ENCODE results near the gene CENPL. TPM values are rescaled to one million over a fixed set of nuclear protein-coding genes. Genes with fewer than 3 reads are reported as not detected.
A peak's percentile ranks its signal among the peaks of the same experiment; 100 is the strongest.

The CENPL gene
- total and polyA plus RNA-seq, 2 of the 8 experiments (the other 6 are each of a cell fraction or from before 2014, with no cell fraction given), result 6.6 to 16.0 TPM

DNA sequence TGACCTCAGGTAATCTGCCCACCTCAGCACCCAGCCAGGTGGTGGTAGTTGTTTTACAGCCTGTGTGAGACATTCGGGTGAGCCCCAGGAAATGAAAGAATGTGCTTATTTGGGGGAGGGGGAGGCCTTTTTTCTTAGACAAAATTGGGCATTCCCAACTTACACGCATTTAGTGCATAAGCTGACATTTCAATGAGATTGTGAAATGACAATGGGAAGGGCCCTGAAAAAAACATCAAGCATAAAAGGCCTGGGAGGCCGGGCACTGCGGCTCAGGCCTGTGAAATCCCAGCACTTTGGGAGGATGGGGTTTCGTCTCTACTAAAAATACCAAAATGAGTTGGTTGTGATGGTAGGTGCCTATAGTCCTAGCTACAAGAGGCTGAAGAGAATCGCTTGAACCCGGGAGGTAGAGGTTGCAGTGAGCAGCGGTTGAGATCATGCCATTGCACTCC lies 38.1 kb upstream of the CENPL start:
- Histone ChIP-seq H3K4ac (replicated peaks; ENCODE audit: insufficient read length, low read depth, low read length) (no peak overlapping the region), H3K36me3 (ENCODE audit: control insufficient read depth in 2 of 4, insufficient read depth in 4 of 4, low read length in 3 of 4) (peaks cover 25 to 60% (median 48%) of the 10 kb centered on the region in 4 experiments), H4K8ac (ENCODE audit: extremely low read depth, insufficient read depth, low read length) (no peak overlapping the region), H3K9ac (replicated peaks in 1 of 4; ENCODE audit: extremely low read depth in 1 of 4, low read depth in 3 of 4, low read length in 3 of 4) (no peak overlapping the region), H4K91ac (replicated peaks; ENCODE audit: insufficient read length, low read length) (no peak overlapping the region), H2AFZ (ENCODE audit: low read length) (no peak overlapping the region), H4K20me1 (replicated peaks in 1 of 2; ENCODE audit: control insufficient read depth in 1 of 2, insufficient read depth in 2 of 2, low read length in 2 of 2) (peaks cover 7 to 11% of the 10 kb centered on the region in 2 experiments), H3K27ac (ENCODE audit: low read depth, low read length) (no peak overlapping the region), H3K4me1 (replicated peaks in 1 of 4; ENCODE audit: control insufficient read depth in 3 of 4, insufficient read depth in 4 of 4, low read length in 3 of 4) (peaks cover 2 to 10% (median 4%) of the 10 kb centered on the region in 4 experiments; a peak in 4 of 7 replicates), H2BK5ac (ENCODE audit: low read depth, low read length) (peak overlapping the region; percentile 15), H4K5ac (ENCODE audit: insufficient read length, low read depth, low read length) (no peak overlapping the region), H3K56ac (replicated peaks; ENCODE audit: insufficient read length, low read depth, low read length) (no peak overlapping the region), H2BK15ac (ENCODE audit: low read length) (no peak overlapping the region), H2BK12ac (ENCODE audit: low read depth, low read length) (no peak overlapping the region), H3K4me3 (ENCODE audit: extremely low read depth in 1 of 4, insufficient read depth in 2 of 4, low read depth in 3 of 4, low read length in 4 of 4) (no peak overlapping the region), H3K14ac (ENCODE audit: insufficient read length) (no peak overlapping the region), H3K23ac (ENCODE audit: insufficient read length) (no peak overlapping the region), H3K18ac (ENCODE audit: extremely low read depth, low read length) (no peak overlapping the region), H3K9me3 (ENCODE audit: insufficient read depth in 2 of 2, low read depth in 1 of 2, low read length in 1 of 2) (no peaks in the 10 kb centered on the region), H2AK5ac (ENCODE audit: low read depth, low read length) (no peak overlapping the region), H3K79me1 (ENCODE audit: low read depth, low read length) (no peaks in the 10 kb centered on the region), H2BK120ac (replicated peaks; ENCODE audit: low read depth, low read length) (no peak overlapping the region), H3K27me3 (replicated peaks in 1 of 4; ENCODE audit: control insufficient read depth in 3 of 4, extremely low read depth in 1 of 4, insufficient read depth in 3 of 4, low read length in 3 of 4) (no peaks in the 10 kb centered on the region), H2BK20ac (ENCODE audit: low read length) (no peak overlapping the region), H3K23me2 (ENCODE audit: low read depth, low read length) (peaks cover 3% of the 10 kb centered on the region), H3K4me2 (ENCODE audit: insufficient read depth in 1 of 2, low read depth in 2 of 2, low read length in 2 of 2) (no peak overlapping the region), H3K79me2 (ENCODE audit: control insufficient read depth in 1 of 2, insufficient read depth in 2 of 2, low read length in 2 of 2) (peaks cover 0 to 32% of the 10 kb centered on the region in 2 experiments; a peak in 3 of 4 replicates)
- 48% methylated on average over 8 of the region's 8 CpGs; no CpG with 5 or more reads in 1 of the 2 experiments for WGBS, 2 experiments (ENCODE audit: extremely low coverage in 1 of 2, insufficient coverage in 1 of 2, insufficient read length in 1 of 2, insufficient replicate concordance in 2 of 2, low coverage in 1 of 2, low lambda C conversion rate in 2 of 2, missing lambda C conversion rate in 1 of 2)
- POLR2A ChIA-PET (ENCODE audit: partially characterized antibody), result interaction anchor here (0.8 to 13.3 kb wide), 19 partner anchors 13 to 389 kb away, joined by 3 to 475 read pairs (median 4); partner anchors contain the start of genes CENPL, DARS2 and KLHL20
- FAIRE-seq (no peak), DNase-seq (ENCODE audit: low read depth in 1 of 2, low spot score in 2 of 2) (no peak)
- CTCF ChIA-PET (ENCODE audit: partially characterized antibody), result interaction anchor here (1.3 kb wide), 1 partner anchor 432 kb away, joined by 3 read pairs; no protein-coding TSS in a partner anchor
- TF ChIP-seq RAD21 (IDR thresholded peaks at IDR 0.05 in 1 of 2, conservative IDR thresholded peaks at IDR 0.05 in 1 of 2; ENCODE audit: low read depth in 2 of 2, low read length in 2 of 2) (no peak), BRCA1 (IDR thresholded peaks at IDR 0.05; ENCODE audit: low read depth, low read length) (no peak), CHD2 (IDR thresholded peaks at IDR 0.05; ENCODE audit: low read length) (no peak; the same call in 1 of the 2 replicates), YY1 (IDR thresholded peaks at IDR 0.05; ENCODE audit: low read depth, low read length) (no peak), POLR2A (IDR thresholded peaks at IDR 0.05; ENCODE audit: control extremely low read depth in 1 of 2, low read depth in 2 of 2, low read length in 2 of 2) (peak; percentile 28 to 94), SIX5 (IDR thresholded peaks at IDR 0.05; ENCODE audit: low read depth, low read length) (no peak), NRF1 (IDR thresholded peaks at IDR 0.05; ENCODE audit: low read depth, low read length) (no peak), SIN3A (conservative IDR thresholded peaks at IDR 0.05 in 1 of 2, IDR thresholded peaks at IDR 0.05 in 1 of 2; ENCODE audit: low read depth in 1 of 2, low read length in 2 of 2) (no peak), GABPA (IDR thresholded peaks at IDR 0.05; ENCODE audit: borderline replicate concordance, insufficient read depth, low read length) (no peak), PHF8 (conservative IDR thresholded peaks at IDR 0.05; ENCODE audit: low read depth, low read length) (no peak), JUND (IDR thresholded peaks at IDR 0.05; ENCODE audit: low read length) (no peak), SUZ12 (IDR thresholded peaks at IDR 0.05; ENCODE audit: low read length) (no peak), TAF1 (IDR thresholded peaks at IDR 0.05; ENCODE audit: low read depth, low read length) (no peak), POLR2AphosphoS5 (IDR thresholded peaks at IDR 0.05; ENCODE audit: low read depth, low read length) (peak; percentile 90)
